Activated CD8-positive, alpha-beta memory T cell treated with anti-CD3 and anti-CD28 coated beads, Interleukin-2, amount 50 U/mL, for 4 hours (primary cell): ENCODE data around the gene RARA.
A peak's percentile ranks its signal among the peaks of the same experiment; 100 is the strongest.

ENCODE experiments used
- DNase-seq: peaks from one replicate; pipeline ENCODE4 v3.0.0-alpha.2; 2020

The RARA gene

DNA sequence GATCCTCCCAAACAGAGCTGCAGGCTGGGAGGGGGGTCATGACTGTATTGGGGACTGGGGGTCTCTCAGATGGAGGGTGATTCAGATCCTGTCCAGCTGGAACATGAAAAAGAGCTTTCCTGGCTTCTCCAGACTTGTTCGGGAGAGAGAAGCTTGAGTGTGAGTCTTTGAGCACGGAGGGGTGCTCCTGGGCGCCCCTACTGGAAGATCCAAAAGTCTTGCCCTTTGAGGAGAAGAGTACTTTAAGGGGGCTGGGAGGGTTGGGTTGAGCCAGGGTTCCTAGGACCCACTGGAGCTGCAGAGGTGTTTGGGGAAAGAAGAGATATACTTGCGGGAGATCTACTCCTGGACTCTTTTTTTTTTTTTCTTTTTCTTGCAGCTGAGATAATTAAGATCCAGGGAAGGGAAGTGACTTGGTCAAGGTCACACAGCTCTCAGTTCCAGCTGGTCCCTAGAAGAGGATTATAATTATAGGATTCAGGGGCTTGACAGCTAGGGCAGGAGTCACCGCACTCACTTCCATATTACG is 8.4 kb downstream of the RARA start:
- peak; percentile 48 for DNase-seq

DNA sequence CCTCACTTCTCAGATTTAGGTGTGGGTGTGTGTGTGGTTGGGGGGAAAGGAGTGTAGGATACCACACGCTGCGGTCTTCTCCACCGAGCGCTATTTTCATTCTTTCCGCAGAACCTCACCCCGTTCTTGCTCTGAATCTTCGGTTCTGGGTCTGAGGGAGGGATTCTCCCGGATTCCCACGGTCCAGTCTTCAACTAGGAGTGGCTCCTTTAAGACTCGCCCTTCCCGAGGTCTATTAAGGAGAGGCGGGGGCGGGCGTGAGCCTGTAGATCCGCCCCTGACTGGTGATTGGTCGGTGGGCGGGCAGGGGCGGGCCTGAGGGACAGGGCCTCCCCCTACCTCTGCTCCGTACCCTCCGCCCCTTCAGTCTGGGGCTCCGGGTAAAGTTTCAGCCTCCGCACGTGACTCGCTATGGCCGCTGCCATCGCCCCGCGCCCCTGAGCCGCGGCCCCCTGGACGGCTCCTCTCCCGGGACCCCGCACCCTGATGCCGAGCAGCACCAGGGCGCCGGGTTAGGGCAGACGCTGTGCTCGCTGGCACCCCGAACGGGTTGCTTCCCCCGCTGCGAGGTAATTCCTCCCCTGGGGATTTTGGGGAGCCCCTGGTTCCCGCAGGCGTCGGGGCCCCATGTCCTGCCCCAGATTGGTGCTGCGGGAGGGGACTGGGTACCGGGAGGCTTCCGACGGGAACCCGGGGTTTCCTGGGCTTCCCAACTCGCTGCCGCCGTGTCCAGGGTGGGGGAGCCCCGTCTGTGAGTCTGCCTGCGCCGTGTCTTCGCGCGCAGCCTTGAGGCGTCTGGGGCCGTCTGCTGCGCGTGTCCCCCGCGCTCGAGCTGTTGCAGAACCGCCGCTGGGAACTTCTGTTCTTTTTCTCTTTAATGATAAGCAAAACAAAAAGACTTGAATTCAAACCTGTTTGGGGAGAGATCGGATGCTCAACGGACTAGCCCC is 9.2 kb downstream of the RARA start:
- DNase-seq = peak; percentile 88

DNA sequence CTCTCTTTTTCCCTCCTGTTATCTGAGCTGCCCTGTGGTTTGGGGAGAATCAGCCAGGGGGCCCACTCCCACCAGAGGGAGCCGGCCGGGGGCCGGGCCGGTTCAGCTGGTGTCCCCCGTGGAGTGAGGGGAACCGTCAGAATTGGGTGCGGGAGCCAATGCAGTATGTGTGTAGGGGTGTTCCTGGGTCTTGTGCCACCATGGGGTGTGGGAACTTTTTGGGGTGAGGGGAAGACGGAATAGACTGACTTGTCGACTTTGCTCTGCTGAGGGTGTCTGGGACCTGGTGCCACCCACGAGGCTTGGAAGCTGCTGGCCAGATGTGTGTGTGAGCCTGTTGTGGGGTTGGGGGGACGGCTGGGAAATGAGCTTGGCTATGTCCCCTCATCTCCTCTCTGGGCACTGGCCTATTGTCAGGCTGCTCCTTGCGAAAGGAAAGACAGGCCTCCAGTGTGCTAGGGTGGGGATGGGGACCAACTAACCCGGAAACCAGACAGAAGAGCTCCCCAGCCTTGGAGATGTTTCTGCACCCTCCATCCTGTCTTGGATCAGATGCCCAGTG is 9.9 kb downstream of the RARA start:
- DNase-seq = no peak

DNA sequence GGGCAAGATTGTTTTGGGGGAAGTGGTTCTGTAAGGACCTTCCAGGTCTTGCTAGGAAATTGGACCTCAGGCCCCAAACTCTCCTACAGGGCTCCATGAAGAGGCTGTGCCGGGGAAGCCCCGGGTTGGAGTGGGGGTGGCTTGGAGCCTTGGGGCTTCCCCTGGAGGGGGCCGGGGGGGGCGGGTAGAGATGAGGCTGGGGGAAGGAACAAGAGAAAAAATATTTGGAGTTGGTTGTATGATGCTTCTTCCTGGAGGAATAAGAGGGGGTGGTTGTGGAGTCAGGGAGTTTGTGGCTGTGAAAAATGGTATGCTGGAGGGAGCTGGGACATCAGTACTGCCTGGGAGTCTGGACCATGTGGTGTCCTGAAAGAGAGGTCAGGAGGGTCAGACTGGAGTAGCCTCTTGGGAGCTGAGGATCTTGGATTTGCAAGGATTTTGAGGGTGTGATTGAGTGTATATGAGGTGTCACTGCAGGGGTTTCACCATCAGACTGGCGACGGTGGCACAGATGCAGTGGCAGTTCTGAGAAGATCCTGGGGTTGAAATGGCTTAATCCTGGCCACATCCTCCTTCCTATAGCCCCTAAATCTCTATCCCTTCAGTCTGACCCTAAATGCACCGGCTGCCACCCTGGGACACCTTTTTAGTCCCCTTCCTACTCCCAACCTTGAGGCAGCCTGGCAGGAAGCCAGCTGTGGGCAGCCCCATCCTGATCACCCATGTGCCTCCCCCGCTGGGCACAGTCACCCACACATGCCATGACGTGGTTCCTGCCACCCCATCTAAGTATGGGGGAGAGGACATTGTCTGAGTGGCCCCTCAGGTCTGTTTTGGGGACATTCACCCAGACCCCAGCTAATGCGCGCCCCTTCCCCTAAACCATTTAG is 10.9 kb downstream of the RARA start:
- peak; percentile 85 for DNase-seq

DNA sequence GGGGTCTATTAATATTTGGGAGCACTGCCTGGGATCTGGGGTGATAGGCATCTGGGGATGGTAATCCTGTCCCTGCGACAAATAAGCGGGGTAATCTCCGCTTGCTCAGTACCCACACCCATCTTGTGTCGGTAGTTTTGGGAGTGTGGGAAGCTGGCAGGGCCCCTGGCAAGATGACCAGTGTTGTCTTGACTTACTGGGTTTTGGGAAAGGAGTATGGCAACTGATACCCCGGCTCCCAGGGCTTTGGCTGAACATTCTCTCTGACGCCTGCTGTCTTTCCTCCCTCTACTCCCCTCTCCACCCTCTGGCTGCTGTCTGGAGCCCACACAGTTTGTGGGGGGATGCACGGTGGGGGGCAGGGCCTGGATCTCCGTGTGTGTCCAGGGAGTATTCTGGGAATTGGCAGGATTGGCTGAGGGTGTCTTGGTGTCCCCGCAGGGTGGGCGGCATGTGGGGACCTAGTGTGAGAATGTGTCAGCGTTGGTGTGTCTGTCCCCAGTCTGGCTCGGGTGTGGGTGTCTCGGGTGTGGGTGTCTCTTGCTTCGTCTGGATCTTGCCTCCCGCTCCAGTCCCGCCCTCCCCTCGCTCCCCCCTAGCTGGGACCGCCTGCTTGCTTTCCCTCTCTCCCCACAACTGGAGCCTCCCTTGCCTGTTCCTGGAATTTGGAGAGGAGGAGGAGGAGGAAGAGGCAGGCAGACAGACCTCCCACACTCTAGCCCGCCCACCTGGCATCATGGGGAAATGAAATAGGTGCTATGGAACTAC is 12.0 kb downstream of the RARA start:
- peak; percentile 66 for DNase-seq

DNA sequence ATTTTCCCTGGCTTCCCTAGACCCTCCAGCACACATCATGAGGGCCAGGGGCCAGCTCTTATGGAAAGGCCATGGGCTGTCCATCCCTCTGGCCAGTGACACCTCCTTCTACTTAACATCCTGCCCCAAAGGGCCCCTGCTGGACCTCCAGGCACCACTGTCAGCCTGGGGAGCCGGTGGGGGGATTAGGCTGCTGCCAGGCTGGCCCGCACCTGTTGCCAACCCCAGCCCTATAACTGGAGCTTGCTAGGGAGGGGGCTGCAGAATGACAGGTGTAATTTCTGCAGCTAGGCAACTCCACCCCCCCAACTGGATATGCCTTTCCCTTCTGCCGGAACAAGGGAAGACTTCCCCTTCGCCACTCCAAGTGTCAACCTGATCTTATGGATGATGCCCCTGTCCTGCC is 12.5 kb downstream of the RARA start:
- DNase-seq = no peak

DNA sequence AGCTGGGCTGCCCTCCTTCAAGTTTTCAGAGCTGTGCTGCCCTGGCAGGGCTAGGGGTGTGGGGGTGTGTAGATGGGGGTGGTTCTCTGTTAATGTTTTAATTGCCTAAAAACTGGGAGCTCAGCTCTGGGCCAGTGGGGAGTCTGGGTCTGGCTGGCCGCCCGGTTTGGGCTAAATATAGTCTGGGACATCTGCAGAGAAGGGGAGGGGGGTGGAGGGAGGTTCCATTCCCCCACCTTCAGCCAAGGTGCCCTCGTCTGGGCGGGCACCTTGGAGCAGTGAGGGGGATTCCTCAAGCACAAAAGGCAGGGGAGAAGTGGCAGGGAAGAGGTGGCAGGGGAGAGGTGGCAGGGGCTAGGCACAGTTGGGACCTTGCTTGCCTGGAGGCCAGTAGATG is 13.0 kb downstream of the RARA start:
- DNase-seq = no peak

DNA sequence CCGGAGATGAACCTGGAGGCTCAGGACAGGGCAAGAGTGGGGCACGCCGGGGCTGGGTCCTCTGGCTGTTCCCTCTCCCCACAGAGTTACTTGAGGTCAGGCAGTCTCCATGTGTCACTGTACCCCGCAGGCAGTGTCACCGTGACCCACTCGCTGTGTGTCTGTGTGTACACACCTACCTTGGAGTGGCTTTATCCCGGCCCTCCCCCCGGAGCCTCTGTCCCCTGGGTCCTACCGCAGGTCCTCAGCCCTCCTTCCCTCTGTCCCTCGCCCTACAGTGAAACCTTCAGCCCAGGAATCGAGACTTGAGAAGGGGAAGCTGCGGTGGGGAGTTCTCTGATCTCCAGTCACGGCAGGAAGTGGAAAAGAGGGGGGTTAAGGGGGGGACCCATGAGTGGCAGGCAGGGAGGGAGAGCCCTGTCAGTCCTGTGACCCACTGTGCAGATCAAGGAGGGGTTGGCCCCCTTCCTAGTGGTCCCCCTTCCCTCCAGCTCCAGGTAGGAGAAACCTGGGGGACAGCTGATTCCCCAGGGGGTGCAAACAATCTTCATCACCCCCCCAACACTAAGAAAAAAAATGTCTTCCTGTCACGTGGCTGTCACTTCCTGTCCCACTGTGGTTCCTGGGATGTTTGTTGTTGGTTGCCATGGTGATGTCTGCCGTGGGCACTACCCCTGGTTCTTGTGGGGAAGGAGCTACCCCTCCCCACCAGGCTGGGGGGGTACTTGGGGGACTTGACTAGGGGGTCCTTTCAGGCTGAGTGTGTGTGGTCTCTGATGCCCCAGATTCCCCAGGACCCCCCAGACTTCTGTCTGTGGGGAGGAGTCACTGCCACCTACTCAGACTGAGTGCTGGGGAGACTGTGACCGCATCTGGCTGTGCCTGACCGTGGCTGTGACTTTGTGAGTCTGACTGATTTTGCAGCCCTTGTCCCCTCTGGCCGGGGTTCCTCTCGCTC is 13.7 kb downstream of the RARA start:
- peak; percentile 78 for DNase-seq

DNA sequence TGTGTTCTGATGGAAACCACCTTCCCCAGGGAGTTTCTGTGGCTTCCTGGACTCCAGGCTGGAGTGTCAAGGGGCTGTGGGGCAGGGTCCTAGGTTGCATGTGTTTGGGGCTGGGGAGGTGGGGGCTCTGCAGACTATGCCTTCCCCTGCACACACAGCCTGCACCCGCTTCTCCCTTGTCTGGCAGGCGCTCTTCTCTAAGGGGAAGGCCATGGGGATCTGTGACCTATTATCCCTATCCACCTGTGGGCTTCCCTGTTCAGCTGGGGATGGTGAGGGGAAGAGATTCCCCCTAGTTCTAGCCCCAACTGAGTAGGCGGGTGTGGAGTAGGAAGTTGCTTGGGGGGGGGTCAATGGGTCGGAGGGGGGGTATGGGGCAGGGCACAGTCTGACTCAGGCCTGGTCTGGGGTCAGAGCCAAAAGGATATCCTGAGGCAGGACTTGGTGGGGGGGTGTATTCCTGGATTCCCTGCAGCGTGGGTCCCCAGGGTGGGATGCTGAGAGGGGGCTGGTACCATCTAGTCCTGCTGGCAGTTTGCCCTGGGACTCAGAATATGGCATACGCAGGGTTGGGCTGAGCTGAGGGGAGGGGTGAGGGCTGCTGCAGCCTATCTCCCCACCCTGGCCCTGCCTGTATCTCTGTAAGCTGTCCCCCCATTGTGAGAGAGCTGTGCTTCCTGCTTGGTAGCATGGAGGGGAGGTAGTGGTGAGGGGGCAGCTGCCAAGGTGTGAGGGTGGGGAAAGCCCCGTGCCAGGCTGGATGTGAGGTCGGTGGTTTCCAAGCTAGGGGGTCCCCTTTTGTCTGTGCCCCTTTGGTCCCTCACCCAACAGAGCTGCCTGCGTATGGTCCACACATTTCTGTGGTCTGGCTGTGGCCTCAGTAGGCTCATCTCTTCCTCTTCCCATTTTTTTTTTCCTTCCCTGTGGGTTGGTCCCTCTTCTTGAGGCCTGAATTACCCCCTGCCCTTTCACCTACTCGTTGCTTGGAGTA is 14.7 kb downstream of the RARA start:
- DNase-seq = peak; percentile 75

DNA sequence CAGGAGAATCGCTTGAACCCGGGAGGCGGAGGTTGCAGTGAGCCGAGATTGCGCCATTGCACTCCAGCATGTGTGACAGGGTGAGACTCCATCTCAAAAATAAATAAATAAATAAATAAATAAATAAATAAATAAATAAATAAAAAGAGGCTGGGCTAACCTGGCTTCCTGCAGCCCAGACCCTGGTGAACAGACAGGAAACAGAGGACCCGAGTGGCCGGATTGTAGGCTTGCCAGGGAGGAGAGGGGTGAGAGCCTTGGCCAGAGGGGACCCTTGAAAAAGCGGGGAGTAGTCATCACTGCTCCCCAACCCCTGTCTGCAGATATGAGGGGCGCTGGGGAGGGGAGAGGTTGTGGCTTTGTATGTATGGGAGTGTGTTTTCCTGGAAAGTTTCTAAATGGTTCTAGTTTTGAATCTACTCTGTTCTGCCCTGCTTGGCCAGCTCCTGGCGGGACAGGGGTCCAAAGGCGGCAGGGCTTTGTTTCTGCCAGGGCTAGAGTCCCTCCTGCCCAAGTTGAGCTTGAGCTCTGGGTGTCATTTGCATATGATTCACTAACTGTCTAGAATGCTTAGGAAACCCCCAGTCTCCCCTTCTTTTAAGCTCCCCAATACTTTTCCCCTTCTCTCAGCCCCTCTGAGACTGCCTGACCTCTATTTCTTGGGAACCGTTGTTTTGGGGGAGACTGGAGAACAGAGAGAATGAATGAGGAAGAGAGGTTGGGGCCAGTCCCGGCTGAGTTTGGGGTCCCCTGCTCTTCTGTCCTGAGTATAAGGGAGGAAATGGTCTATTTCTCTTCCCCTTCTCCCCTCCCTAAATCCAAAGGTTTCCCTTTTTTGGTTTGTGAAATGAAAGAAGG is 16.4 kb downstream of the RARA start:
- DNase-seq = no peak

DNA sequence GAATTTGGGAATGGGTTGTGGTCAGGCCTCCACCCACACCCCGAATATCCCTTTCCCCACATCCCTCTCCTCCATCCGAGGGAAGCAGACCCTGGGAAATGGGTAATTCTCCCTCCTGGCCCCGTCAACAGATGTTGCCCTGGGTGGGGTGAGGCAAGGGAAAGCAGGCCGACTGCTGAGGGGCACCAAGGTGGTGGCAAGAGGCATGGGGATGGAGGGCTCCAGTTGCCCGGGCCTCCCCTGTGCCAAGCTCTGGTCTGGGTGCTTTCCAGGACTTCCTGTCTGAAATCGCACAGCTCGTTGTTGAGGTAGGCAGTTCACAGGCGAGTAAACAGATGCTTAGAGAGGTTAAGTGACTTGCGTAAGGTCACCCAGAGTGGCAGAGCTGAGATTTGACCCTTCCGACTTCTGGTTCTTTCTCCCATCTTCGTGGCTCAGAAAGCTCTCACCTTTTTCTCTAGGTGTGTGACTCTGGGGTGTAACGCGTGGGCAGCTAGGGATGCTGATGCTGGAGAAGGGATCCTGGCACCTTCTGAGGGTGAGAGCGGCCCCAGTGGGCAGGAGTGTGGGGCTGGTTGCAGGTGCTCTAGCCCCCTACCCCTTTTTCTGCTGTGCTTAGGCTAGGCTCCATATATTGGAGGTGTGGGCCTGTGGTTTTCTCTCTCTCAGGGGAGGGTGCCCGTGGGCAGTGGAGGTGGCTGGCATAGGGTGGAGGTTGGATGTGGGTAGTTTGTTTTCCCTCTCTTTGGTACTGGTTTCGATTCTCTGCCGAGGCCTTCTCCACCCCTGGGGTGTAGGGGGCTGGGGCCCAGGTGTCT is 17.2 kb downstream of the RARA start:
- DNase-seq = peak; percentile 48

DNA sequence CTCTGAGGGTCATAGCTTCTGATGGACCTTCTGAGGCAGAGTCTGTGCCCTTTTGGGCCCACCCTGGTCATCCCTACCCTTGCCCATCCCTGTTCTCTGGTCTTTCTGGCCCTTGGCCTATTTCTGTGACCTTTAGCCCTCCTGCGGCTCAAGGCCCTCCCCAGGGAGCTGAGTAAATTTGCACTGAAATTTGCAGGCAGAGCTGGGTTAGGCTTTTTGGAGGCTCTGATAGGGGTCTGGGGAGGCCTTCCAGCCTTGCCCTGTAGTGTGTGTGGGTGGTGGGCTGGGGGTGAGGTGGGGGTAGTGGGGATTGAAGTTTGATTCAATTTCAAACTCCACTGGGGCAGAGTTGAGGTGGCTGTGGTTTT is 17.8 kb downstream of the RARA start:
- no peak for DNase-seq

DNA sequence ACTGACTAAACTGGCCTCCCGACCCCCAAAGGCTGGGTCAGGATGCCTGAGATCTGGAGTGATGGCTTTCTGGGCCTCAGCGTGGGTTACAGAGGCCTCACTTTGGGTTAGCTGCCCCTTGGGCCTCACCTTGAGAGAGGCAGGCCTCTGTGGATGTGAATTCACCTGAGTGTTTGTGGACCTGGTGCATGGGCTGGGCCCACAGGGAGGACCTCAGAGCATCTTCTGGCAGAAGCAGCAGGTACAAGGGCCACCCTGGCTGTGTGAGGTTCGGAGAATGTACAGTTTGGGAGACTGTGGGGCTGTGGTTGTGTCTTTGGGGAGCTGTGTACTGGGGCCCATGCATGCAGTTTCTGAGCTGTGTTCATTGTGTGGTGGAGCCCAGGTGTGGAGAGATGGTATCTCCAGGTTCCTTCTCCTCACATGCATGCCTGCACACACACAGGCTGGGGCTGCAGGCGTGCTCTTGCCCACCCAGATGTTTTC is 18.3 kb downstream of the RARA start:
- DNase-seq = no peak

DNA sequence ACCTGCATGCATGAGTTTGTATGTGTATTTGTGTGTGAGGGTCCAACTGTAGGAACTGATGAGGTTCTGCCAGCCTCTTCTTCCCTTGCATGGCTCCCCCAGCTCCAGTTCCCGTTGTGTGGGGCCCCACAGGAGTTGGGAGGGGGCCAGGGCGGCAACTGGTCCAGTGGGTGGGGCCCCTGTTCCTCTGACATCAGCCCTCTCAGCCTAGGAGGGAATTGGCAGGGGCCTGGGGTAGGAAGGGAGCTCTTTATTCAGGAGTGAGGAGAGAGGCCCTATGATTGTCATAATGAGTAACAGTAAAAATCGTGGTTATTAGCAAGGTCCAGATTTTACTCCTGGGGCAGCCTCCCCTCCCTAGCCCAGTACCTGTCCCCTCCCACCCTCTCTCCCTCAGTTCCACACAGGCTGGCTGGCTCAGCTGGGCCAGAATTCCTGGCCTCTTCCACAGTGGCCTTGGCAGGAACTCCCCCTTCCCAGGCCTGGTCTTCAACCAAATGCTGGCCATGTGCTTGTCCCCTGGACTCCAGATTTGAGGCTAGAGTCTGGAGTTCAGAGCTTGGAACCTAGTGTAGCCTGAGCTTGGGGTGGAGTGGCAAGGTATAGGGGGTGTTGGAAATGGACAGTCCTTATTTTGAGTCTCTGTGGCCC is 18.9 kb downstream of the RARA start:
- no peak for DNase-seq

DNA sequence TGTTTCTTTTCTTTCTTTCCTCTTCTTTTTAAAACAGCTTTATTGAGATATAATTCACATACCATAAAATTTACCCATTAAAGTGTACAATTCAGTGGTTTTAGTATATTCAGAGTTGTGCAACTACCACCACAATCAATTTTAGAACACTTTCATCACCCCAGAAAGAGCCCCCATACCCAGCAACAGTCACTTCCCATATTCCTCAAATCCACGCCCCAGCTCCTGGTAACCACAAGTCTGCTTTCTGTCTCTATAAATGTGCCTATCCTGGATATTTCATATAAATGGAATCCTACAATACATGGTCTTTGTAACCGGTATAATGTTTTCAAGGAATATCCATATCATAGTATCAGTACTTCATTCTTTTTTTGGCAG is 19.4 kb downstream of the RARA start:
- DNase-seq = no peak

DNA sequence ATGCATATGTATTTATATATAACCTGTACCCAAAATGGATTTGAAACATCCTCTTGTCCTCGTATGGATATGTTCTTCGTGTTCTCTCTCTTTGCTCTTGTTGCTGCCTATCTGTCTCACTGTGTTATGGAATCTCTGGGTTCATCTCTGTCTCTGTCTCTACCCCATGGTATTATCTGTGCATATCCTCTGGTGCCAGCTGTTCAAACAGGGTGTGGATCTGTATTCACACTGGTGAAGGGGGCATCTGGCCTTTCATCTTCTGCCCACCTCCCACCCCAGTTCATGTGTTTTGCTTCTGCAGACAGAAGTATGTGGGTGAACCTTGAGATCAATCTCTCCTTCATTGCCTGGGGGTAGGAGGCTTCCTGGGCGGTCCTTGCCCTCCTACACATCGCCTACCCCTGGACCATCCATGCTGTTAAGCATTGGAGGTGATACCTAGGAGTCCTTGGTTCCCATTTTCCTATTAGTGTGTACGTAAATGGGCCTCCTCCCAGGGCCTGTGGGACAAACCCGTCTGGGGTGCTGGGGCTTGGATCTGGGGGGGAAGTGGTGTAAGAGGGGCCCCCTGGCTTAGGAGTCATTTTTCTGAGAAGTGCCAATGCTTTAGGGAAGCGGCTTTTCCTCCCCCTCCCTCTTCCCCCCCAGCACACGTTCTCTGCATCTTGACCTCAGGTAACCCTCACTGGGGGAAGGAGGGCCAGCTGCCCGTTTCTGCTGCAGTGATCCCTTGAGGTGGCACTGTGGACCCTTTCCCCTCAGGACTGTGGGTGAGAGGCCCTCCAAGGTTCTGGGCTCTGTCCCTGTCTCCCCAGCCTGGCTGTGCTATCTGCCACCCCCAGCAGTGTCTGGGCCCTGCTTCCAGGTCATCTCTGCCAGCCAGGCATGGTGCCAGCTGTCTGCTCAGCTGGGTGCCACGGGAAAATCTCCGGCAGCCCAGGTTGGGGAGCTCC is 21.1 kb downstream of the RARA start:
- peak; percentile 21 for DNase-seq
